8988T (cell line): ENCODE results near the gene KCNH5.

ENCODE experiments used
- DNase-seq: peaks from one replicate; pipeline ENCODE4 v3.0.0; 2011

The KCNH5 gene

DNA sequence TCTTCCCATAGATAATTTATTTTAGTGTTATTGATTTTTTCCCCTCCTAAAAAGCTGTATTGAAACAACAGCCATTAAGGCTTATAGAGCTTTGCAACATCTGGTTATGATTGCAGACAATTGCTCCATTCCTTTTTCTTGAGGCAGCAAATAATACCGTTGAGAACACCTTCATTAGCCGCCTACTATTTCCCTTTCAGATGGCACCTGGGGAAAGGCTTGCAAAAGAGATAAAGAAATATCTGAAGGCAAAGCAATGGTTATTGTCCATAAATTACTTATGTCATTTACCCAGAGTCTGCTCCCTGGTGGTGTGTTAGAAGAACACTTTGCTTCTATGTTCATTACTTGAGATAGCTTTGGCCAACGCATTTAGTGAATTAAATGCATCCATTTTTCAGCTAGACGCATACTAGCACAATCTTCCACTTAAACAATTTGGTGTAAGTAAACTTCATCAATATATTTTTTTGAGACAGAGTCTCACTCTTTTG, 377.8 kb downstream of the KCNH5 start:
- DNase-seq, result no peak

DNA sequence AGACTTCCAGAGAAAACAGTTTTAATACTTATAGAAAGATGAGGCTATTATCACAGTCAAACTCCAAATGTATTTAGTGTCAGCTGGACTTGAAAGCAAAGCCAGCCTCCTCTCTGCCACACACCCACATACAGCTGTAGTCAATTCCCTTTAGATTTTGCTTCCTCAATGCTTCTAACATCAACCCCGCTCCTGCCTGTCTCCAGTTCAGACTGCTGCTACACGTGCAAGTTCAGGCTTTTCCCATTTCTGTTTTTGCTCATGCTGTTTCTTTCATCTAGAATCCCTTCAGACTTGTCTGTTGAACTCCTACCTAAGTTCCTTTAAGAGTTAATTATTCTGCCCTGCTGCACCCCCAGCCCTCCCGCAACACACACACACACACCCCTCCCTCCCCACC, 380.0 kb downstream of the KCNH5 start:
- no peak for DNase-seq

DNA sequence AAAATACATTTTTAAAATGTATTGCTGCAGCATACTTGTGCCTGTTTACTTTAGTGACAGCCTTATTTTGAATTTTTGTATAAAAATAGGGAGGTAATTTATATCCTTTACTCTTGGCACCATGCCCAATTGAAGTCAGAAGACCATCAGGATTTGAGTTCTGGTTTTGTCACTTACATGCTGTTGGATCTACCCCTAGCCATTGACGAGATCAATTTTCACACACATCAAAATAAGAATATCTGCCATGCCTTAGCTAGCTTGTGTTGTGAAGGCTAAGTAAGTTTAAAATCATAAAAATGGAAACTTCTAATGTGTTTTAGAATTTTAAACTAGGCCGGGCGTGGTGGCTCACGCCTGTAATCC, 381.8 kb downstream of the KCNH5 start:
- no peak for DNase-seq

DNA sequence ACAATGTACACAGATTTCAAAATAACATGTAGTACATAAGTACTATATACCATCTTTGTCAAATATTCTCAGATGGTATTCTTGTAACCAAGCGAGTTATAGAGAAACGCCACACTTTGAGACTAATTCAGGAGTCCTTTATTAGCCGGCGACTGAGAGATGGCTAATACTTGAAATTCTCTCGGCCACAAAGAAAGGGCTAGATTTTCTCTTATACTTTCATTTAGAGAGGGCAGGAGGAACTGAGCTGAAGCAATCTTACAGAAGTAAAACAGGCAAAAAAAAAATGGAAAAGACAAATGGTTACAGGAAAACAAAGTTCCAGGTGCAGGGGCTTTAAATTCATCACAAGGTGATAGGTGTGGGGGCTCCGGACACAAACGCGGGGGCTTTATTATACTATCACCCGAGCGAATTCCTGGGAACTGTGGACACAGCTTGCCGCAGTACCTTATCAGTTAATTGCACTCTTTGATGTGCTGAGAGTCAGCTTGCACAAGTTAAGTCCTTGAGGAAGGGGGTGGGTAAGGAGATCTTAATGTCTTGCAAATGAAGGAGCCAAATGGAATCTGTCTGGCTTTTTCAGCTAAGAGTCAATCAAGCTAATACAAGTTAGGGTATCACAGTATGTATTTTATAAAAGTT, 382.3 kb downstream of the KCNH5 start:
- DNase-seq, result no peak

DNA sequence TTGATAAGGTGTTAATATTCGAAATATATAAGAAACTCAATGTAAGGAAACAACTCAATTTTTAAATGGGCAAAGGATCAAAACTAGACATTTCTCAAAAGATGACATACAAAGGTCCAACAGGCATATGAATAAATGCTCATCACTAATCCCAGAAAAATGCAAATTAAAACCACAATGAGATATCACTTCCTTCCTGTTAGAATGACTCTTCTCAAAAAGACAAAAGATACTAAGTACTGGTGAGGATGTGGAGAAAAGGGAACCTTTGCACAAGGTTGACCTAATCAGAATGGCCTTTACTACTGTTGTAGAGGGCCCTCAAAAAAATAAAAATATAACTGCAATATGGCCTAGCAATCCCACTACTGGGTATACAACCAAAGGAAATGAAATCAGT, 383.4 kb downstream of the KCNH5 start:
- DNase-seq, result no peak

DNA sequence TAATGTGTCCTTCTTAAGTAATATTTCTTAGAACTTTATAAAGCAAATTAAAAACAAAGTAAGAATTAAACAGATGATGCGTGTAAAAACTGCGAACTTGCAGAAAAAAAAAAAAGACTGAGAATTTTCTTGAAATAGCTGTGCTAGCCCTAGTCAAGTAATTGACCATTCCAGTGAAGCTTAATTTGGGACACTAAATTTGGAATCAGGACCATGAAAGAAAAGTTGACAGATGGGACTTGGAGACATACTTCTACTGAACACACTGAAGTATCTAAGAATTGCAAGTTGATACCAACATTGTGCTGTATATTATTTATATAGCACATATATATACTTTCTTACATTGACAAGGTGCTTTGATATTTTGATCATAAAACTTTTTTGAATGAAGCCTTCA, 386.6 kb downstream of the KCNH5 start:
- DNase-seq, result no peak

DNA sequence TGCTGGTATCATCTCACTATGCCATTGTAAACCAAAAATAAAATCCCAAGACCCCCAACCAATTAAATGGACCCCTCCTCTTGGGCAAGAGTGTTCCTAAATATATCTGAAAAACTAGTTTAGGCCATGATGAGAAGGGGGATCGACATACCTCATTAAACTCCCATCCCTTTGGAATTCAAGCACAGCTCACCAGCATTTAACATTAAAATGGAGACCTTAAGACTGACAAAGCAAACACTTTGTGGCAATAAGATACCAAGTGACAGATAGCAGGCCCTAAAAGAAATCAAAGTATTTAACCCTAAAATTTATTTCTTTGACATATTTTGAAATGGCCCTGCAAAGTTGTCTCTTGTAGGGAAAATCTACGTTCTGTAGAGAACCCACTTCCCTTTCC, 387.9 kb downstream of the KCNH5 start:
- no peak for DNase-seq

DNA sequence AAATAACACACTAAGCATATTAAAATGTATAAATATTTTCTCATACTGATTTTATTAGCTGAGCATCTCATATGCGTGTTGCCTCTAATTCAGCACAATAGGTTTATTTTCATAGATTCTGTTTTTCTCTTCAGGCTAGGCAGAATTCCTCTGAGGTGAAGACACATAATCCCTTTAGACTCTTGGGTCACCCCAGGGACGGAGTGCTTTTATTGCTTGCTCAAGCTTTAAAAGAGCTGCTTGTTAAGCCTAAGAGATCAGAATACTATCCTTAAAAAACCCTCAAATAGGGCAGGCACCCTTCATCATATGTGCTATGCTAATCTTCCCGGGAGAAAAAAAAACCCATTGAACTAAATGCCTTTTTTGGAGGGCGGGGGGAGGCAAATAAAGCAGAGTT, 390.1 kb downstream of the KCNH5 start:
- no peak for DNase-seq

DNA sequence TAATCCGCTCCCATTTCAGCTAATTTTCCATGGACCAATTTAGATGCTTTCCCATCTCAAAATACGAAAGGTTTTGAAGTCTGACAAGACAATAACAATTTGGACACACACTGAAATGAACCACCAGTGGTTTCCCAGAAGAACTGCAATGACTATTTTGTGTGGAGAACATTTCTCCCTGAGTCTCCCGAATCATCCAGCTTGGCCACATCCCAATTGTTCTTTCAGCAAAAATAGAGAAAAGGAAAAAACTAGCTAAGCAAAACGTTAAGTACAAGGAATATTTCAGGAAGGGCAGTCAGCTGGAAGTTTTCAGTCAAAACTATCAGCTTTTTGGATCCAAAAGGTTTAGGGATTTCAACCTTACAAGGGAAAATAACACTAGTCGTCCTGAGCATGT, 390.6 kb downstream of the KCNH5 start:
- no peak for DNase-seq
